HG02870 (cell line): ENCODE measurements around the gene PTPRK.

Source experiments
- ATAC-seq: cut with Tn5 transposase; IDR thresholded peaks from one replicate; pipeline ENCODE4 v1.9.1; 2021; ENCODE audit warnings: mild to moderate bottlenecking, moderate library complexity; ENCODE audit not compliant: unreplicated experiment

PTPRK gene

GRCh38 chr6:128252341-128253176 is 267.8 kb downstream of the PTPRK start:
- peak; percentile 83 for ATAC-seq

- no peak for ATAC-seq
Observed at GRCh38 chr6:128251445-128252340, 268.7 kb downstream of the PTPRK start.

- ATAC-seq = no peak
Observed at GRCh38 chr6:128250370-128251070, 269.9 kb downstream of the PTPRK start.

- no peak for ATAC-seq
Observed at GRCh38 chr6:128249429-128249828, 271.0 kb downstream of the PTPRK start.

- ATAC-seq = no peak
Observed at GRCh38 chr6:128246472-128247260, 273.7 kb downstream of the PTPRK start.

- no peak for ATAC-seq
Observed at GRCh38 chr6:128244751-128245405, 275.5 kb downstream of the PTPRK start.

- ATAC-seq = no peak
Observed at GRCh38 chr6:128242765-128243403, 277.5 kb downstream of the PTPRK start.

GRCh38 chr6:128241216-128241615 is 279.2 kb downstream of the PTPRK start:
- no peak for ATAC-seq

GRCh38 chr6:128240024-128240428 is 280.4 kb downstream of the PTPRK start:
- ATAC-seq = peak; percentile 69

GRCh38 chr6:128239146-128239545 is 281.3 kb downstream of the PTPRK start:
- ATAC-seq = no peak

GRCh38 chr6:128238225-128238624 is 282.2 kb downstream of the PTPRK start:
- no peak for ATAC-seq

GRCh38 chr6:128235556-128235955 is 284.8 kb downstream of the PTPRK start:
- no peak for ATAC-seq

GRCh38 chr6:128233531-128233930 is 286.9 kb downstream of the PTPRK start:
- no peak for ATAC-seq

GRCh38 chr6:128230267-128230989 is 290.0 kb downstream of the PTPRK start:
- ATAC-seq = no peak

GRCh38 chr6:128225612-128226011 is 294.8 kb downstream of the PTPRK start:
- ATAC-seq = no peak

- ATAC-seq = no peak
Observed at GRCh38 chr6:128216917-128217316, 303.5 kb downstream of the PTPRK start.

GRCh38 chr6:128209771-128210170 is 310.6 kb downstream of the PTPRK start:
- ATAC-seq = no peak

- ATAC-seq = no peak
Observed at GRCh38 chr6:128208851-128209580, 311.4 kb downstream of the PTPRK start.
